Measurements from ENCODE around the gene RRP36. TPM values are rescaled to one million over a fixed set of nuclear protein-coding genes. Genes with fewer than 3 reads are reported as not detected.
"Not testable (repeated sequence)": the region's sequence is repeated elsewhere in the genome, so short reads cannot be mapped to it uniquely, and the experiment has no call there.

RRP36 gene, protein sequence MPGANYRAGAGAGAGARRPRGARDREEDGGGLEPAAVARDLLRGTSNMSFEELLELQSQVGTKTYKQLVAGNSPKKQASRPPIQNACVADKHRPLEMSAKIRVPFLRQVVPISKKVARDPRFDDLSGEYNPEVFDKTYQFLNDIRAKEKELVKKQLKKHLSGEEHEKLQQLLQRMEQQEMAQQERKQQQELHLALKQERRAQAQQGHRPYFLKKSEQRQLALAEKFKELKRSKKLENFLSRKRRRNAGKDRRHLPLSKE
- total RNA-seq = 83.9 and 99.2 TPM in 2 replicates

DNA sequence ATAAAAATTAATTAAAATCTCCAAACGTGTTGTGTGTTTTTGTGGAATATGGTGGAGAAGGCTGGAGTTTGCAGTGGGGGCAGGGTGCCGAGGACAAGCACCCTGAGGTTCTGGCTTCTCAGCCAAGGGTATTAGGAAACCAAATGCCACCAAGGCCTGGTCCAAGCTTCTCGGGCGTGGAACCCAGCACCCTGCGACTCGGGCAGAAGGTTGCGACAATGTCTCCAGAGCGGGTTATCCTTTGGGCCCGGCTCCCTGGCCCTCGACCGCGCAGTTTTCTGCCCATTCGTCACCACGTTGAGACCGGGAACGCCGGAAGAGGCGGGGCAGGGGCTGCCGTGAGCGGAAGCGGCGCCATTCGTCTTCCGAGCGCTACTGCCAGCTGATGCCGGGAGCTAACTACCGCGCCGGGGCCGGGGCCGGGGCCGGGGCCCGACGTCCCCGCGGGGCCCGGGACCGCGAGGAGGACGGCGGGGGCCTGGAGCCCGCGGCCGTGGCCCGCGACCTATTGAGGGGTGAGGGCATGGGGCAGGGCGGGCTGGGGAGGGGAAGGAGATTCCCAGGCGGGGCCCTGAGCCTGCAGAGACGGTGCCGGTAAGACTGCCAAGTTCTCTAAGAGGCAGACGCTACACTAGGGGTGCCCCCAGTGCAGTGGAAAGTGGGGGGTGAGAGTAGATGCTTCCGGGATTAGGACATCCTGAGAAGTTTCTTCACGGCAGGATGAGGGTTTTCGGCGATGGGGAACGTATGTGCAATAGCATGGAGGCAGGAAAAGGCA, at the start of gene RRP36:
Gene RRP36 (plus strand): TSS at position 354 of the 778 bp plus-strand sequence. CDS start 32 bp downstream, at position 386.
- no peak for DNase-seq (ENCODE audit: extremely low read depth, low read depth, low spot score)

DNA sequence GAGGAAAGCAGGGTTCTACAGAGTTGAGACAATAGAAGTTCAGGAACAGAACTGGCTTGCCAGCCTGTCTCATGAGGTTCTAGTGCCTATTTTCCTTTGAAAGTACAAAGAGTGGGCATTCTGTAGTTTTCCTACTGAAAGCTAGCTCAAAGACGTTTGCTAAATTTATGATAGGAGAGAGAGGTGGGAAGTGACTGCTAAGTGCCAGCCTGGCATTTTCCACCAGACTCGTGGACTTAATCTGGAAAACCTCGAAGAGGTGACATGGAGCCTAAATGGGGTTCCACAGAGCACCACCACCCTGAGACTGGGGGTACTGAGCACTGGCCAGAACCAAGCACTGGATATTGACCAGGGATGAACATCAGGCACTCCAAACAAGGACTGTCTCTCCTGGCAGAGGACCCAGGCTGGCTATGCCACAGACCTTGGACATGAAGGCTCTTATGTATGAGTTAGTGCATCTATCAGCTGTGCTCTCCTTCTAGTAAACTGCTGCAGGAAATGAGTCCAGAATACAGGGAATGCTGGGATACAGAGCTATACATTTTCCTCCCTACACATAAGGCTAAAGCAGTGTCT, 49.6 kb upstream of the RRP36 start:
- no peak for DNase-seq (ENCODE audit: extremely low read depth, low read depth, low spot score)

DNA sequence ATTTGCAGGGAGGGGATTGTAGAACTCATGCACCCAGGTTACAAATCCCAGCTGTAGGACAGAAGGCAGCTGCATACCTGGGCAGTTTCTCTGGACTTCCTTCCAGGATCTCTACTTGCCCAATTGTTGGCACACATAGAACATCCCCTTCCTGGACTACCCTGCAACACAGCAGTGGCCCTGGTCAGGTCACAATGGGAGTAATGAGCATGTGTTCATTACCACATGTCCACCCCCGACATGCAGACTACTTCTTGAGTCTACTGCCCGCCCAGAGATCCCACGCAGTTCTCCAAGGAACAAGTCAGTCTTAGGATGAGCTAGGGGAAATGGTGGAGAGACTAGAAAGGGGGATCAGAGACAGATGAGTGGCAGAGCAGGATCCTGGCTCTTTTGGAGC, 47.5 kb upstream of the RRP36 start:
- DNase-seq (ENCODE audit: extremely low read depth, low read depth, low spot score) = no peak

DNA sequence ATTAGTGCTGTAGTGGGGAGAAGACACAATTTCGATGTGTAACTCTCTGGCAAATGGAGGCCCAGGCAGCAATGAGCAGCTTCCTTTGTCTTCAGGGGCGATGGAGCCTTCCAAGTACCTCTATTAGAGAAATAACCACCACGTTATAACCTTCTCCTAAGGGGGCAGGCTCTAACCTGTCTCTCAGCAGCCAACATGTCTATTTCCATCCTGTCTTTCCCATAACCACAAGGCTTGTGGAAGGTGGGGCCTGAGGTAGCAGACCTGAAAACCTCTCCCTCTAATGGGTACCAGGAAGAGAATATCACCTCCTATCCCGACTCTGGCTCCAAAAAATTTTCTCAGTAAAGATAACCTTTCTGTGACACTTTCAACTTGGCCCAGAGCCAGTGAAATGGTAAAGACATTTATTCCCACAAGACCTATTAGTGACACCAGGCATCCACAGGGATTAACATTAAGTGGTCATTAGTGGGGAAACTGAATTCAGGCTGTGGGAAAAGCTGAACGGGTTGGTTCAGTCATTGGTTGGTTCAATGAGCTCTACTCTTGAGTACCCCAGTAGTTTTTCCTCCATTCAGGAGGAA, 46.4 kb upstream of the RRP36 start:
- no peak for DNase-seq (ENCODE audit: extremely low read depth, low read depth, low spot score)

DNA sequence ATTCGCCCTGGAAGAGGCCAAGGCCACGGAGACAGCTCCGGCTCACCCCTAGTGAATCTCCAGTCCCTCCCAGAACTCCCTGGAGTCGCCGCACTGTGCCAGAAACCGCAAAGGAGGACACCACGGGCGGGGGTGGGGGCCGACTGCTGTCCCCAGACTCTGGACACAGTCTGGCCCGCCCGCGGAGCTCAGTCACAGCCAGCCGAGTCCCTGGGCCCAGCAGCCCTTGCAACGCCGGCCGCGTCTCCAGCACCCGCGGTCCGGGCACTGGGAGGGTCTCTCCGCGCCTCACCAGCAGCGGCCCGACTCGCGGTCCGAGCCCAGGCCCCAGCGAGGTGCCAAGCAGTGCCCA, 43.0 kb upstream of the RRP36 start:
- no peak for DNase-seq (ENCODE audit: extremely low read depth, low read depth, low spot score)

DNA sequence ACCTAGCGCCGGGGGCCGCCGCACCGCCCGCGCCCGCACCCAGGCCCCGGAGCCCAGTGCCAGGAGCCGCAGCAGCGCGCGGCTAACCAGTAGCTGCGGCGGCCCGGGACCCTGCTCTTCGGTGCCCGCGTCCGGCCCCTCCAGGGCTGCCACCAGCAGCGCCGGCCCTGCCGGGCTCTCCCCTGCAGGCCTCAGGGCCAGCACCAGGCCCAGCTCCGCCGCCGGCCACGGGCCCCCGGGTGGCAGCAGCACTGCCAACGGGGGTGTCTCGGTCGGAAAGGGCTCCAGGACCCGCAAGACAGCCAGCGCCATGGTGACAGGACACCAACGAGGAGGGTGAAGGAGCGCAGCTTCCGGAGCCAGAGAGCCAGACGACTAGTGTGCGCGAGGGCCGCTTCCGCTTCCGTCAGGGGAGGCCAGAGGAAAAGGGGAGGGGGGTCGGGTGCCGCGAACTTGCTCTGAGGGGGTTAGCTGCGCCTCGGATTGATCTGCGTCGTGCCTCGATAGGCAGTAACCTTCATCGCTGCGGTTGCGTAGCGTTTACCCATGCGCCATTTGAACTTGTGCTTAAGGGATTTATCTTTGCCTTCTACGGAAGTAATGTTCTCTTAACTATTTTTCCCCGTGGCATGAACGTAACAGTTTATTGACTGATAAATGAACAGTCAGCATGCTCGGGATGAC, 42.4 kb upstream of the RRP36 start, which contains the start of gene PEX6:
Gene PEX6 (minus strand): TSS at position 343 of the 684 bp plus-strand sequence. CDS start 31 bp downstream, at position 312.
- no peak for DNase-seq (ENCODE audit: extremely low read depth, low read depth, low spot score)

DNA sequence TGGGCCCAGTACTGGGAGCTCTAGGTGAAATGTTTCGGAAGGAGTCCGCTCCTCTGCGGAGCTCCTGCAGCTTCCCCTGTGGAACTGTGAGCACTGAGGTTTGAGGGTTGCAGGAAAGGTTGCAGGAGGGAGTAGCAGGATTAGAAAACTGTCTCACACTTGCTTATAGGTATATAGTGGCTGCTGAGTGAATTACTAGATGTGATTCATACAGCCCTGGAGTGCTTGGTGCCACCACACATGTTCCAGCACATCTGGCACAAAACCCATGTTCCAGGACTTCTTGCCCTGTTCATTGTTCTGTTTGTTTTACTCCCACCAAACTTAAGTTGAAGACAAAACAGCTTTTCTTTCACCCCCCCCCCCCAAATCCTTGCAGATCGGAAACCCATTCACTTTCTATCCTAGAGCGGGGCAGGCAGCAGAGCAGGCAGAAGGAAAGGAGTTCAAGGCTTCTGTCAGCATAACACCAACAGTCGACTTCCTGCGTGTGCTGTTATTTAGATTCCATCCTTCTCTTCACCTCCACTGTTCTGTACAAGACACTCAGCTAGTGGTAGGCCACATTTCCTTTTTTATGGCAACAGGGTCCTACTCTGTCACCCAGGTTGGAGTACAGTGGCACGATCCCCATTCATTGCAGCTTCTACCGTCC, 41.8 kb upstream of the RRP36 start:
- DNase-seq (ENCODE audit: extremely low read depth, low read depth, low spot score) = no peak

DNA sequence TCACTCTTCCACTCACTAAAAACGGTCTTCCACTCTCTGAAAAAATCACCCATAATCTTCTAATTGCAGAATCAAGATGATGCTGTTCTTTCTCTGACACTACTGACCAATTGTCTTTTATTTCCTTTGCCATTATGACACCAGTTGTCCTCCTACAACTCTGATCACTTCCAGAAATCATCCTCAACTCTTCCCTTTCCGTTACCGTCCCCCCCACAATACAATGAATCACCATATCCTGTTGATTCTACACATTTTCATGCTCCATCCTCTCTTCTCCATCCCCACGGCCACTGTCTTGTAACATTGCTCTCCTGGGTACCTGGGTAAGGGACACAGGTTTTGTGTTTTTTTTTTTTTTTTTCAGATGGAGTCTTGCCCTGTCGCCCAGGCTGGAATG, 39.6 kb upstream of the RRP36 start:
- no peak for DNase-seq (ENCODE audit: extremely low read depth, low read depth, low spot score)

DNA sequence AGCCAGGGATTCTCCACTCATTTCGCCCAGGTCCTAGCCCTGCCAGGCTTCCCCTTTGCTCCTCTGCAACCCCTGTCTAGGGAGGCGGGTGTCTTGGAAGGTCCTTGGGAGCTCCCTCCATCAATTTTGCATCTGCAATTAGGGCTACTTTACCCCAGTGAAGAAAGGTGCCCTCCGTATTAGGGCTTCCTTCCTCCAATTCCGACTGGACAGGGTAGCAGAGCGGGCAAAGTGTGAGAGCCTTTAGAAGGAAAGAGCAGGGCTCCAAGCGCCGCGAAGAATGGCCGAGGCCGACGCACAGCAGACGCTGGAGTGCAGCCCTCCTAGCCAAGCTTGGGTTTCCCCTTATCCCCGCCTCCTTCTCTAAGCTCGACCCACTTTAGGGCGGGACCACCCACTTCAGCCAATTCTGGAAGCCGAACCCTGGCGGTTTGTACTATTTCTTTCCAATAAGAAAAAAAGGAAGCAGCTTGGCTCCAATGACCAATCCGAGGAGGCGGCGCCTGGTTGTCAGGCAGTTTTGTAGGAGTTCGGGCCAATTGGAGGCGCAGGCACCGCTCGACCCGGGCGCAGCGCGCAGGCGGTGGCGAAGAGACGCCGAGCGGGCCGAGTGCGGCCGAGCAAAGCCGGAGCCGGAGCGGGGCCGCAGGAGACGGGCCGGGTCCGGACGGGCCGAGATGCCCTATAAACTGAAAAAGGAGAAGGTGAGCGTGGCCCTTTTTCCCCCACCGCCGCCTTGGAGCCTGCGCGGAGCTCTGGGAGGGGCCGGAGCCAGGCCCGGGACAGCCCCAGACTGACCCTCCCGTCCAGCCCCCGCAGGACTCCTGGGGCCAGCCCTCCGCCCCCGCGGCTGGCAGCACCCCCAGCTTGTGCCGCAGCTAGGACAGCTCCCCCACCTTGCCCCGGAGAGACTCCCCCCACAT, 37.2 kb upstream of the RRP36 start, which contains the start of gene PPP2R5D:
Gene PPP2R5D (plus strand): TSS at position 570 of the 923 bp plus-strand sequence. CDS start 108 bp downstream, at position 678.
- peak; percentile 96 for DNase-seq (ENCODE audit: extremely low read depth, low read depth, low spot score)

DNA sequence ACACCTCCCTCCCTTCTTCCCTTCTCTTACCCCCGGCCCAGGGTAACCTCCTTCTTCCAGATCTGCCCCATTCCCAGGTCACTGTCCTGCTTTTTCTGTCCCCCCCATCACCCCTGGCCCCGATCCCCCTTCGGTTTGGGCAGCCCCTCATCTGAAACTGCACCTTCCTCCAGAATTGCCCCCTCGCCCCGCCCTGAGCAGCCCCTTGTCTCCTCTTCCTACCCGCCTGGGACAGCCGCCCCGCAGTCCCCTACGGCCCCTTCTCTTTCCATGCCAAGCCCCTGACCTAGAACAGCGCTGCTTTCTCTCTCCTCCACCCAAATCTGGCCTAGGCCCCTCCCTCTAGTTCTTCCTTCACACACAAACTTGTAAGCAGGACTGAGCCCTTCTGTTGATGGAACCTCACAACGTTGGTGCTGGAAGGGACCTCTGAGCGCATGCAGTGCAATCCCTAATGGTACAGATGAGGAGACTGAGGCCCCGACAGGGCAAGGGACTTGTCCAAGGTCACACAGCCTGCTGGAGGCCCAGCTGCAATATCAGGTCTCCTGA, 36.4 kb upstream of the RRP36 start:
- no peak for DNase-seq (ENCODE audit: extremely low read depth, low read depth, low spot score)

DNA sequence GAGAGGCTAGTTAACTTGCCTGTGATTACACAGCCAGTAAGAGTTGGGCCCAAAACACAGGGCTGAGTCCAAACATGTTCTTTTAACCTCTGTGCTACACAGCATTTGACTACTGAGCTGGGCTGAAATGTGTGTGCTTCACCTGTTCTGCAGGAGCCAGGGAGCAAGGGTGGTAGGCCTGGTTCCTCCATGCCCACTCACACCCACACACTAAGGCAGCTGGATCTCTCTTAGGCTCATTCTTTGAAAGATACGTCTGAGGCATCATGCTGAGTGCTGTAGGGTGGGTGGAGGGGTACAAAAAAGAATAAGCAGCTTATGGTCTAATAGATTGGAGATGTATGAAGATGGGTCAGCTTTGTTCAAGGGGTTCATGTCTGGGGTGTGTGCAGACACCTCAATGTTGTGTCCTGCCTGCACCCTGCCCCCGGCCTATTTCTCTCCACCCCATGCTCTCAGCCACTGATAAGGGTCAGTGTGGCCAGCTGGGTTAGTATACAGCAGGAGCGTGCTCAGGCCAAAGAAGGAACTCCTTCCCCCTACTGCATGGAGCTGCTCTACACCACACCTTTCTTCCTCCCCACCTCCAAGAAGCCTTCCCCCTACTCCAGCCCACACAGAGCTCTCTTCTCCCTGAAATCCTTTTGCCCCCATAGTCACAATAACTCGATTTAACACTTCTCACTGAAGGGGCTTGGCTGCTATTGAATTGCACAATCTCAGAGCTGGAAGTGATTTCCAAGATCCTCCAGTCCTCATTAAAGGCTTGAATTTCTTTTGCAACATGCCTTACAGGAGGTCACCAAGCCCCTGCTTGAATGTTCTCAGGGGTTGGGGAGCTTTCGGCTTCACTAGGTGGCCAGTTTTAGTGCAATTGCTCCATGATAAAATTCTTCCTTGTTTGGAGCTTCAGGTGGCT, 33.6 kb upstream of the RRP36 start:
- no peak for DNase-seq (ENCODE audit: extremely low read depth, low read depth, low spot score)

DNA sequence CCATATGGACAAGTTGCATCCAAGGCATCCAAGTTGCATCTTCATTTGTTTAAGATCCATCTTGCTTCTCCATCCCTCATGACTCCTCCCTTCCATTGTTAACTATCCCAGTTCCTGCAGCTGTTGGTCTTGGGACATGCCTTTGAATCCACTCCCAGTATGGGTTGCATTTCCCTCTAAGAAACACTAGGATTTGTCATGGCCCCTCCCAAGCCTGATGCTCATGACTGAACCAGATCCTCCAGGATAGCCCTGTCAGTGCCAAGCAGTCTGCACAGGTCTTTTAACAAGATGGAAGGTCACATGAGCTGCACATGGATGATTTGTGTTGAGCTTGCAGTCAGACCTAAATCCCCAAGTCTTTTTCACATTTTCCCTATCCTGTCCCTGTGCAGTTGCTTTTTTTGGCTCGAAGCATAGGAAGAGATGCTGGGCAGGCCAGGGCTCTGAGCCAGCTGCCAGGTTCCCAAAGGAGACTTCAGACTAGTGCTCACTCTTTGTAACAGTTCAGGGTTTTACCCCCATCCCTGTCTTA, 32.9 kb upstream of the RRP36 start:
- no peak for DNase-seq (ENCODE audit: extremely low read depth, low read depth, low spot score)

DNA sequence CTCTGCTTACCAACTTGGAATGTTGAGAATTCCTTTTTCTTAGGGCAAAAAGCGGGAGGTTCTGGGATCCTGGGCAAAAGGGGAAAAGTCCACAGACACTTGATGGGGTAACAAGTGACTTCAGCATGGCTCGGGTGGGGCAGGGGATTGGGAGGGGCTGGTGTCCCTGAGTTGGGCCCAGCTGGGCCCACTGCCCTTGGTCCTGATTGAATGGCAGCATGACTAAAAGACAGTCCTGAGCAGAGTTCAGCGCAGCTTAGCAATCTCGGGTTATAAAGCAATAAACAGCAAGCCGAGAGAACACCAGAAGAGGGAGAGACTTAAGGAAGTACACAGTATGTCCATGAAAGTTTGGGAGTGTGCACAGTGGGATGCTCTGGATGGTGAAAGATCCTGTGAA, 31.5 kb upstream of the RRP36 start:
- DNase-seq (ENCODE audit: extremely low read depth, low read depth, low spot score) = no peak

DNA sequence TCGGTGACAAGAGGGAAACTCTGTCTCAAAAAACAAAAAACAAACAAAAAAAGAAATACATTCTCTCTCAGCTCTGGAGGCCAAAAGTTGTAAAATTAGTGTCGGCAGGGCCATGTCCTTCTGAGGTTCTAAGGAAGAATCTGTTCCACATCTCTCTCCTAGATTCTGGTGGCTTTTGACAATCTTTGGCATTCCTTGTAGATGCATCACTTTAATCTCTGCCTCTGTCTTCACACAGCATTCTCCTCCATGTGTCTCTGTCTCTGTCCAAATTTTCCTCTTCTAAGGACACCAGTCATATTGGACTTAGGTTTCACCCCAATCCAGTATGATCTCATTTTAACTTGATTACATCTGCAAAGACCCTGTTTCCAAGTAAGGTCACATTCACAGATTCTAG, 28.0 kb upstream of the RRP36 start:
- DNase-seq (ENCODE audit: extremely low read depth, low read depth, low spot score) = no peak

DNA sequence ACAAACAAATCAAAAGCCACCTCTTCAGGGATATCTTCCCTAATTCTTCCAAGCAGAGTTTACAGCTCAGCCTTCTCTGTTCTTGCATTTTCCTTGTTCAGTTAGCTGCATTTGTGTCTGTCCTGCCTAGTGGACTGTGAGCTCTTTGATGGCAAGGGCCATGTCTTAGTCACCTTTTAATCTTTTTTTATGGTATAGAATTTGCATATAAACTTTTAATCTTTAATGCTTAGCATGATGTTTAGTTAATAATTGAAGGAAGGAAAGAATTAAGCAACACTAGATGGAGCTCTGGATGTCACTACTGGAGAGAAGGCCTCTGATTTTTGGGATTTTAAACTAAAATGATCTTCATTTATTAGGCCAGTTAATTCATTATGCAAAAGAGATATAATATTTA, 24.9 kb upstream of the RRP36 start:
- no peak for DNase-seq (ENCODE audit: extremely low read depth, low read depth, low spot score)

DNA sequence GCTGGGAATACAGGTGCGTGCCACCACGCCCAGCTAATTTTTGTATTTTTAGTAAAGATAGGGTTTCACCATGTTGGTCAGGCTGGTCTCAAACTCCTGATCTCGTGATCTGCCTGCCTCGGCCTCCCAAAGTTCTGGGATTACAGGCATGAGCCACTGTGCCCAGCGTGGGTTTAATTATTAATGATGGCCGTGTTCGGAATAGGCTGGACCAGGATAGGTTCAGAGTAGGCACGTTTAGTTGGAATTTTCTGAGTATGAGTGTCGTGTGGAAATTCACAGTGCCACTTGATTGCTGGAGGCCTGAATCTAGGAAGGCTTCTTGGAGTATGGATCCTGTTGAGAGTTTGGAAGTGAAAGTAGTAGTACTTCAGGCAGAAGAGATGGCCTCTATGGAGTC, 23.2 kb upstream of the RRP36 start:
- not testable (repeated sequence) for DNase-seq (ENCODE audit: extremely low read depth, low read depth, low spot score)

DNA sequence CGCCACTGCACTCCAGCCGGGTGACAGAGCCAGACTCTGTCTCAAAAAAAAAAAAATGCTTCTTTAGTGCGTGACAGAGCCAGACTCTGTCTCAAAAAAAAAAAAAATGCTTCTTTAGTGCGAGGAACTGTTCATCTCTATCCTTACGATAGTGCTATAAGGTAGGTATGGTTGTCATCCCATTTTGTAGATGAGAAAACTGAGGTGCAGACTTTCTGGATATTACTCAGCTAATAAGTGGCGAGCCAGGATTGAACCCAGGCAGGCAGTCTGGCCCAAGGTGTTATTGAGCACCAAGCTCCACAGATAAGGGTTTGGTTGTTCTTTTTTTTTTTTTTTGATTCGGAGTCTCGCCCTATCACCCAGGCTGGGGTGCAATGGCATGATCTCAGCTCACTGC, 19.6 kb upstream of the RRP36 start:
- no peak for DNase-seq (ENCODE audit: extremely low read depth, low read depth, low spot score)

DNA sequence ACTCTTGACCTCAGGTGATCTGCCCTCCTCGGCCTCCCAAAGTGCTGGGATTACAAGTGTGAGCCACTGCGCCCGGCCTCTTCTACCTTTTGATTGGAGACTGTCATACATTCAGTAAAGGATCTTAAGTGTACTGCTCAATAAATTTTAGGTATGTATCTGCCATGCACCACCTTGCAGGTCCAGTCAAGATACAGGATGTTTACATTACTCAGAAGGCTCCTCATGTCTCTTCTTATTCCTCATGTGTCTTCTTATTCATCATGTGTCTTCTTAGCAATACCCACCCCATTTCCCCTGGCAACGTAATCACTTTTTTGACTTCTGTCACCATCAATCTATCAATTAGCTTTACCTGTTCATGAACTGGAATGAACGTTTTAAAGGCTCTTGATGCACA, 15.6 kb upstream of the RRP36 start:
- DNase-seq (ENCODE audit: extremely low read depth, low read depth, low spot score) = no peak

Data from glomerular endothelial cell (primary cell).